Choroid plexus epithelial cell (primary cell): ENCODE results near the gene LARGE1.

ENCODE experiments used
- DNase-seq: peaks from one replicate; pipeline ENCODE4 v3.0.0-alpha.2; 2010; ENCODE audit warnings: low read depth
- H3K4me3 ChIP-seq: 2 replicates; pipeline ENCODE4 v1.5.1; 2011; ENCODE audit warnings: low read depth, mild to moderate bottlenecking, control low read depth, low read length, moderate library complexity
- CTCF ChIP-seq: conservative IDR thresholded peaks from 2 replicates; pipeline ENCODE4 v1.5.1; 2011; ENCODE audit warnings: low read depth, mild to moderate bottlenecking, control low read depth, inconsistent platforms, low read length, moderate library complexity

LARGE1 gene

GRCh38 chr22:33895444-33895843, 24.8 kb downstream of the LARGE1 start:
- no peak overlapping the region for H3K4me3 ChIP-seq
- DNase-seq = no peak
- no peak for TF ChIP-seq CTCF

- no peak for TF ChIP-seq CTCF
- H3K4me3 ChIP-seq = no peak overlapping the region
- DNase-seq = no peak
These were observed 25.8 kb downstream of the LARGE1 start for GRCh38 chr22:33894515-33894914.

- no peak for DNase-seq
- H3K4me3 ChIP-seq = no peak overlapping the region
- TF ChIP-seq CTCF = no peak
These were observed 26.2 kb downstream of the LARGE1 start for GRCh38 chr22:33894036-33894435.

GRCh38 chr22:33893512-33893911, 26.8 kb downstream of the LARGE1 start:
- no peak for DNase-seq
- TF ChIP-seq CTCF = no peak
- H3K4me3 ChIP-seq = no peak overlapping the region

- no peak overlapping the region for H3K4me3 ChIP-seq
- no peak for DNase-seq
- TF ChIP-seq CTCF = no peak
These were observed 28.3 kb downstream of the LARGE1 start for GRCh38 chr22:33891992-33892391.

GRCh38 chr22:33891455-33891854, 28.8 kb downstream of the LARGE1 start:
- no peak for DNase-seq
- TF ChIP-seq CTCF = no peak

GRCh38 chr22:33889748-33890147, 30.5 kb downstream of the LARGE1 start:
- no peak overlapping the region for H3K4me3 ChIP-seq
- DNase-seq = no peak
- TF ChIP-seq CTCF = no peak

More at GRCh38 chr22:33891455-33891854, 28.8 kb downstream of the LARGE1 start:
- no peak overlapping the region for H3K4me3 ChIP-seq
